Right renal pelvis (tissue), 4 donors: ENCODE measurements around the gene MAGEB17. TPM values are rescaled to one million over a fixed set of nuclear protein-coding genes. Genes with fewer than 3 reads are reported as not detected.

Experiments
- DNase-seq, 4 donors: peaks; one replicate each; pipeline ENCODE4 v3.0.0-alpha.2; 2013; ENCODE audit warnings: low read depth in 4 of 4, low spot score in 3 of 4, missing footprints in 1 of 4
- polyA plus RNA-seq, 4 donors: library from polyadenylated mRNA; unstranded; fragments of 120-200 nt; gene quantifications; one replicate each; pipeline ENCODE4 v1.2.1, GENCODE V29; 2013; ENCODE audit not compliant: insufficient read length in 4 of 4

The MAGEB17 gene
- polyA plus RNA-seq, 4 donors: 0.13 to 0.14 TPM; not detected in 2

DNA sequence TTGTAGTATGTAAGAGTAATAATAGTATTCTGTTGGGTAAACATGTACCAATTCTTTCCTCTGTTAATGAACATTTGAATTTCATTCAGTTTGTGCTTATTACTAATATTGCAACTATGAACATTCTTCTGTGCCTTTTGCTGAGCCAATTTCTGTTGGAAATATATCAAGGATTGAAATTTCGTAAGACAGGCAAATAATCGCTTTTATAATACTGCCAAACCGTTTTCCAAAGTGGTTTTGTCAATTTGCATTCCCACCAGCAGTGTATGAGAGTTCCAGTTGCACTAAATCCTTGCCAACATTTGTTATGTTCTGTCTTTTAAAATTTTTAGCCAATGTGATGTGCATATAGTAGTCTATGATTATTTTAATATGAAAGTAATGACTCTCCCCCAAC is 38.6 kb downstream of the MAGEB17 start:
- no peak for DNase-seq

DNA sequence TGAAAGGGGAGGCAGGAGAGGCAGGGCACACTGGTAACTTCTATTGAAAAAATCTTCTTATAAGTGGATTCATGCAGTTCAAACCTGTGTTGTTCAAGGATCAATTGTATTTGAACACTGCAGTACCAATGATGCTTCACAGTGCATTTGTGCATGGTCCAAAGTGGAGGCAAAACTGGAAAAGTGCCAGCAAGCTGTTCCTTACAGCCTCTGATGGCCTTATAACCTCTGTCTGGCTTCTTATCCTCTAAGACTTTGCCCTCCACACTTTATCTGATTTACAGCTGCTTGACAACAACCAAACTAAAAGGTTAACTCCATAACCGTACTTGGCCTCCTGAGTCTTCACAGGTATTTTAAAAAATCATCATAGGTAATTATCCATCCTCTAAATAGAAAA is 40.4 kb downstream of the MAGEB17 start:
- no peak for DNase-seq

DNA sequence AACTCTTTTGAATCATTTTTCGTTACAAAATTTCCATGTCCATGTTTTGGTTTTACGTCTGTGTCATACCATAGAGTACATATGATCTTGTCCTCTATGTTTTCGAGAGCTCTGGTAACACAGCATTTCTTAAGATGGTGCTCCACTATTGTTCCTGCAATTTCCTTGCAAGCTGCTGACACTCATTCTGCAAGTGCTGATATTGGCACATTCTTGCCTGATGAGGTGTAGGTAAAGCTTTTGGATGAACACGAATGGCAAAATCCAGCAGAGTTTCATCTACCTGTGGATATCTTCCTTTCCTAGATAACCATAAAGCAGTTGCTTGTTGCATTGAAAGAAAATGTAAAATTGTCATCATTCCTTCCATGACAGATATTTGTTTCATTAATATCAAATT is 41.3 kb downstream of the MAGEB17 start:
- DNase-seq: no peak

DNA sequence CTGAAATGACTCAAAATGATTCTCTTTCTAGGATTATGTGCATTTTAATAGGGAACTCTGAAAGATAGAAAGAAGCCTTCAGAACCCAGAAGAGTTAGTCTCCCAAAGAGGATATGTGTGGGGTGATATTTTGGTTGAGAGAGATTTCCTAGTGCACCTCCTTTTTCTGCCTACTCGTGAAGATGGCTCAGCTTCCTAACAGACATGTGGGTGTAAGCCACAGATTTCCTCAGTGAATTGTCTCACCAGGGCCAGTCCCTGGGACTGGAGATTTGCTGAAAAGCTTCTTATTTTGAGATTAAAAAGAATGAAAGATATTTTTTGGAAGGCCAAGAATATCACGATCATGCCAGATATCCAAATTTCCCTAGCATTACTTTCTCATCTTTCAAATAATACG is 42.8 kb downstream of the MAGEB17 start:
- DNase-seq: no peak

DNA sequence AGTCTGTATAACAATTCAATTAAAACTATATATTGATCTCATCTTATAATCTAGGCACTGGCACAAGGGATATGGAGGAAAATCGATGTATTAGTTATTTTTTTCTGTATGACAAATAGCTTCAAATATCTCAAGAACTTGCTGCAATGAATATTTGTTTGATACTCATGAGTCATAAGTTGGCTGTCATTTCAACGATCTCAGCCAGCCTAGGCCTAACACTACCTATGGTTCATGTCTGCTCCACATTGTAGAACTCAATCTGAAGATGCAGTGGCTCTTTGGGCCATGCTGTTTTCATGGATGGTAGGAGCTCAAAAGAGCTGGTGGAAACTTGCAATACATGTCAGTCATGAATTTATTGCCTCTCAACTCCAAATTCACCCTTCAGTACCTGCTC is 44.7 kb downstream of the MAGEB17 start:
- no peak for DNase-seq

DNA sequence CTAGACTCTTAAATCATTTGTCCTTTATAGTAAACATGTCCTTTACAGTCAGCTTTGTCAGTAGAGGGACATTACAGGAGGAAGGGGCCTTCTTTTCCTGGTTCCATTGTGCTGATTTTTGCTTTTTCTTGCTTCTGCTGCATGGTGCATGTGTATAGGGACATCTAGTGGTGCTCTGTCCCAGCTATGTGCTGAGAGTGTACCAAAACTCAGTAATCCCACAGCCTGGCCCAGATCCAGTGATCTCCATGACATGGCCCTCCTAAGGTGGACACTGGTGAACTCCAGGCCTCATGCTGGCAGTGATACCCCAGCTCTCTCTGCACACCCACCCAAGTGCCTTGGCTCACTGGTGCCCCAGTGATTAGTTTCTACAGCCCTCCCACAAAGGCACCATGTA is 45.2 kb downstream of the MAGEB17 start:
- DNase-seq: no peak

DNA sequence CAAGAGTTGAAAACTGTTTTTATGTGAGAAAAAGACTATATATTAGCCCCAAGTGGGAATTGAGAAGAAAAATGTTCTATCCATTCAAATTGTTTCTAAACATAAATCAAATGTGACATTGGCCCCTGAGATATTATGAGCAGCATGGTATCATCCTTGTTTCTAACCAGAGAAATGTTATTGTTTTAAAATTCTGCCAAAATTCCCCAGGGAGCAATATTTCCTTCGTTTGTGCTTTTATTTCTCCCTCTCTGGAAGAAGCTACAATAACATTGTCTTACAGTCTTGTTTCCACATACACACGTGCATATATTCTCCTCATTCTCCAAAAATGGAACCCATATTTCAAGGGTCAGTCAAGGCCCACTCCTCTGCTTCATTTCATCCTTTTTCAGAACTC is 46.7 kb downstream of the MAGEB17 start:
- no peak for DNase-seq

DNA sequence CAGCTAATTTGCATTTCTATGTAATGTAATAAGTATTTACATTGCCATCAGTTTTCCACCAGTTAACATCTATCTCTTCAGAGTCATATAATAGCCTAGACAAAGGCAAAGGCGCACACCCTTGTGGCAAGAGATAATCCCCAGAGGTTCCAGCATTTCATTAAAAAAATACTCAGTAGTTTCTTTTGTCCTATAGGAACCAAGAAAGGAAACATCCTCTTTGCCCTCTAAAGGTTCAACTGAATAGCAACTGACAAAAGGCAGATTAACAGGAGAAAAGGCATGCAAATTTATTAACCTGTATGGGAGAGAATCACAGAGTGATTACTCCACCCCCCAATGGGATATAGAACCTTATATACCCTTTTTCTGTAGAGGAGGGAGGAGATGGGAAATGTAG is 48.4 kb downstream of the MAGEB17 start:
- DNase-seq: no peak

Other genes starting within 250 kb of the MAGEB17 start
- under 1 TPM; 0.24 to 0.40 (median 0.27) TPM for gene GRPR, start 43.9 kb upstream of the MAGEB17 start, polyA plus RNA-seq